AG04450 (cell line): Measurements from ENCODE around the gene LAPTM4A. TPM values are rescaled to one million over a fixed set of nuclear protein-coding genes. Genes with fewer than 3 reads are reported as not detected.

Experiments used
- CTCF ChIA-PET: fragments of 300-600, 350-600 bp; formaldehyde crosslinking; extraction: SDS; loops from one replicate; lab custom pipeline; 2022; ENCODE audit warnings: antibody characterized with exemption, inconsistent platforms; lab: Charles Lee
- POLR2A ChIA-PET: fragments of 350-600 bp; formaldehyde crosslinking; extraction: SDS; loops from one replicate; lab custom pipeline; 2021; ENCODE audit warnings: antibody characterized with exemption, inconsistent platforms; lab: Yijun Ruan, JAX
- DNase-seq: peaks from one replicate; pipeline ENCODE4 v3.0.0-alpha.2; 2011; ENCODE audit warnings: low read depth, low spot score
- H3K27ac ChIP-seq: one replicate; pipeline ENCODE4 v1.5.1; 2012; ENCODE audit warnings: low read depth, low read length, control low read depth
- H3K27me3 ChIP-seq: one replicate; pipeline ENCODE4 v1.6.0; 2012; ENCODE audit warnings: low read length; ENCODE audit not compliant: control insufficient read depth, insufficient read depth
- H3K4me3 ChIP-seq: 2 replicates; pipeline ENCODE4 v1.5.1; 2011; ENCODE audit warnings: mild to moderate bottlenecking, low read depth, low read length, control low read depth
- H3K9me3 ChIP-seq: 2 replicates; pipeline ENCODE4 v1.5.1; 2012; ENCODE audit warnings: low read length; ENCODE audit not compliant: control insufficient read depth, insufficient read depth
- polyA plus RNA-seq: library from polyadenylated mRNA; depleted of rRNA; stranded (reverse); fragments of >200 nt; gene quantifications from 2 replicates; pipeline ENCODE4 v1.2.3, GENCODE V29; 2011
- TF ChIP-seq, protein P1 (sequence below): IDR thresholded peaks from 2 replicates; pipeline ENCODE4 v1.5.1; 2011; ENCODE audit warnings: low read depth, low read length, control low read depth, inconsistent platforms

Gene LAPTM4A
- polyA plus RNA-seq, 1 experiment: 1,416 TPM

- Histone ChIP-seq H3K27ac (no peak overlapping the region), H3K4me3 (no peak overlapping the region), H3K27me3 (no peaks in the 10 kb centered on the region), H3K9me3 (peaks cover 9% of the 10 kb centered on the region)
- ChIA-PET POLR2A (no interaction called here), CTCF (interaction anchor here (0.7 kb wide), 1 partner anchor 21 kb away, joined by 3 read pairs; no protein-coding TSS in a partner anchor)
- TF ChIP-seq, protein P1, sequence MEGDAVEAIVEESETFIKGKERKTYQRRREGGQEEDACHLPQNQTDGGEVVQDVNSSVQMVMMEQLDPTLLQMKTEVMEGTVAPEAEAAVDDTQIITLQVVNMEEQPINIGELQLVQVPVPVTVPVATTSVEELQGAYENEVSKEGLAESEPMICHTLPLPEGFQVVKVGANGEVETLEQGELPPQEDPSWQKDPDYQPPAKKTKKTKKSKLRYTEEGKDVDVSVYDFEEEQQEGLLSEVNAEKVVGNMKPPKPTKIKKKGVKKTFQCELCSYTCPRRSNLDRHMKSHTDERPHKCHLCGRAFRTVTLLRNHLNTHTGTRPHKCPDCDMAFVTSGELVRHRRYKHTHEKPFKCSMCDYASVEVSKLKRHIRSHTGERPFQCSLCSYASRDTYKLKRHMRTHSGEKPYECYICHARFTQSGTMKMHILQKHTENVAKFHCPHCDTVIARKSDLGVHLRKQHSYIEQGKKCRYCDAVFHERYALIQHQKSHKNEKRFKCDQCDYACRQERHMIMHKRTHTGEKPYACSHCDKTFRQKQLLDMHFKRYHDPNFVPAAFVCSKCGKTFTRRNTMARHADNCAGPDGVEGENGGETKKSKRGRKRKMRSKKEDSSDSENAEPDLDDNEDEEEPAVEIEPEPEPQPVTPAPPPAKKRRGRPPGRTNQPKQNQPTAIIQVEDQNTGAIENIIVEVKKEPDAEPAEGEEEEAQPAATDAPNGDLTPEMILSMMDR: no peak
- DNase-seq: no peak
Observed at GRCh38 chr2:20021405-20022009, 29.9 kb downstream of the LAPTM4A start.

DNA sequence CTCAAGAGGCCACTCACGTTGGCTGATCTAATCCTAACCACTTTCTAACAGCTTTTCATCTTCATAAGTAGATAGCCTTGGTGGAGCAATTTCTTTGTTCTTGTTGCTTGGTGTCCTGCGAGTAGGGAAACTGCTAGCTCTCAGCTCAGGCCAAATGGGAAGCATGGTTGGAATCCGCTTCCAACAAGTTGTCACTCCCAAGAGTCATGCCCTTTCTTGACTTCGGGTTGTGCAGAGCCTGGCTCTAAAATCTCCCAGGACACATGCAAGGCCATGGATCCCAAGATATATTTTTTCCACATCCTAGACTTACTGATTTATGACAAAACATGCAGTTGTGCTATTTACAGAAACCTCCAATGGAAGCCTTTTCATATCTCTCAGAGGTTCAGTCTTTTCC is 31.7 kb downstream of the LAPTM4A start:
- CTCF ChIA-PET: no interaction called here

DNA sequence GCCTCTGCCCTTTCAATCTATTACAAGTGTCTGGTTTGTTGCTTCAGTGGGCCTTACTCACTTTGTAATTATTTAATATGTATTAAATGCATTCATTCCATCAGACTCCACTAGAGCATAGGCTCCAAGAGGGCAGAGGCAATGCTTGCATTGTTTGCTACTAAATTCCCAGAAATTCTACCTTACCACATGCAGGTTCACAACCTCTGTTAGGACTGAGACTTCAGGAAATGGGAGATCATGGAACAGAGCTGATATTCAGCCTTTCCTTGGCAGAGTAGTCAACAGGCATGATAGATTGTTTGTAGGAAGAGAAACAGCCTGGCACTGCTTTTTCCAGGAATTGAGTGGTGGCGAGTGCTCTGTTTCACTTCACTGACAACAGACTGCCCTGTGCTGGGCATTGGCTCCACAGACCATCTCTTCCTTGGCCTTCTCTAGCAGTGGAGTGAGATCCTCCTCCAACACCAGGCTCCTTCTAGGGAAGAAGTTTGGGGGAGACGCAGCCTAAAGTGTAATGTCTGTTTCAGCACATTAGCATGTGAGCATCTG is 32.8 kb downstream of the LAPTM4A start:
- ChIA-PET CTCF (no interaction called here), POLR2A (no interaction called here)
- H3K27me3 ChIP-seq: no peaks in the 10 kb centered on the region
- TF ChIP-seq, protein P1: no peak
- no peak overlapping the region for H3K4me3 ChIP-seq
- H3K9me3 ChIP-seq: peaks cover 9% of the 10 kb centered on the region
- no peak overlapping the region for H3K27ac ChIP-seq
- DNase-seq: no peak

More for the DNA sequence above, 31.7 kb downstream of the LAPTM4A start:
- no peak overlapping the region for H3K4me3 ChIP-seq
- POLR2A ChIA-PET: no interaction called here
- DNase-seq: no peak
- H3K9me3 ChIP-seq: peaks cover 9% of the 10 kb centered on the region
- H3K27ac ChIP-seq: no peak overlapping the region
- TF ChIP-seq, protein P1: no peak
- no peaks in the 10 kb centered on the region for H3K27me3 ChIP-seq

GRCh38 chr2:20016346-20016745 is 35.1 kb downstream of the LAPTM4A start:
- H3K27me3 ChIP-seq: no peaks in the 10 kb centered on the region
- H3K4me3 ChIP-seq: no peak overlapping the region
- ChIA-PET CTCF (interaction anchor here (0.5 to 3.9 kb wide), 46 partner anchors 7 to 433 kb away, joined by 3 to 91 read pairs (median 8); partner anchors contain the start of gene SDC1), POLR2A (no interaction called here)
- H3K27ac ChIP-seq: no peak overlapping the region
- TF ChIP-seq, protein P1: no peak
- DNase-seq: no peak
- H3K9me3 ChIP-seq: peaks cover 7% of the 10 kb centered on the region

DNA sequence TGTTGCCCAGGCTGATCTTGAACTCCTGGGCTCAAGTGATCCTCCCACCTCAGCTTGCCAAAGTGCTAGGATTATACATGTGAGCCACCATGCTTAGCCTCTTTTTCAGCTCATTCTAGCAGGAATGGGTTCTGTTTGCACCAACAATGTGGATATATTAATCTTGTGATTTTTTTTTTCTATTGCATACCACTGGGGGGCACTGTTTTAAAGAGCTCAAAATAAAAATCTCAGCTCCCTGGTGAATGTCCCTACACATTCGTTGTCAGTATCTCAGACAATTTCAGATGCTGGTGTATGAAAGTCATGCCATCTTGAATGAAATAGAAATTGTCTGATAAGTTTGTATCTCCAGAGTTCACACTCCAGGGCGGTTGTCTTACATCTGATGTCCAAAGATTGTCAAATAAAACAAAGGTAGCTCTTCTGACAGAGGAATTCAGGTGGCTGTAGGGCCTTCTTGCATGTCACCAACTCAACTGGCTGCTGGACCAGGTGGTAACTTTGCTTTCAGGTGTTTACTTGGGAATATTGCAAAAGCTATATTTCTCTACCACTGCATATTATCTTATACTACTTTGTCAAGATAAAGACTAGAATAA is 35.8 kb downstream of the LAPTM4A start:
- ChIA-PET CTCF (interaction anchor here (0.5 to 3.9 kb wide), 62 partner anchors 8 to 434 kb away, joined by 3 to 91 read pairs (median 6); partner anchors contain the start of gene SDC1), POLR2A (interaction anchor here (0.7 to 1.0 kb wide), 3 partner anchors 34 to 78 kb away, joined by 3 to 5 read pairs (median 3); partner anchors contain the start of gene LAPTM4A)
- Histone ChIP-seq H3K9me3 (no peaks in the 10 kb centered on the region; the same call in 1 of the 2 replicates), H3K27me3 (no peaks in the 10 kb centered on the region), H3K27ac (no peak overlapping the region), H3K4me3 (no peak overlapping the region)
- DNase-seq: peak; percentile 18
- TF ChIP-seq, protein P1: peak; percentile 63
